ENCODE measurements around the gene SI.
"Not testable (repeated sequence)": the region's sequence is repeated elsewhere in the genome, so short reads cannot be mapped to it uniquely, and the experiment has no call there.

SI gene

DNA sequence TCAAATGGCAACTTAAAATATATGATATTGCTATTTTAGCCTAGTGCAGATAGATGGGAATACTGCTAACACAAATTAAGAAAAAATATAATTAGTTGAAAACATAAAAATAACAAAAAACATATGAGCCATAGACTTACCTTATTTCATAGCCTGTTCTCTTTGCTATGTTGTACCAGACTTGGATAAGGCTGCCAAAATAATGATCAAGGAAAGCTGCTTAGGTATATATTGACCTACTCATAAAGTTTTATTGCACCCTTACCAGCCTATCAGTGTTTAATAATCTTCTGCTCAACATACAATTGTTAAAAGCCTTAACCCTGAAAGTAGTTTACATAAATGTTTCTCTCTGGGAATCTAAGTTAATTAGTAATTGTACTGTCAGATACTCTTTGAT lies at the start of gene SI:
Gene SI (minus strand): TSS at position 204 of the 400 bp plus-strand sequence. CDS start 2,484 bp downstream, outside the sequence.
- DNase-seq (ENCODE audit: low read depth in 3 of 3) = no peak

- DNase-seq (ENCODE audit: low read depth in 3 of 3) = no peak
Measured at GRCh38 chr3:165125836-165126235, 47.5 kb upstream of the SI start.

DNA sequence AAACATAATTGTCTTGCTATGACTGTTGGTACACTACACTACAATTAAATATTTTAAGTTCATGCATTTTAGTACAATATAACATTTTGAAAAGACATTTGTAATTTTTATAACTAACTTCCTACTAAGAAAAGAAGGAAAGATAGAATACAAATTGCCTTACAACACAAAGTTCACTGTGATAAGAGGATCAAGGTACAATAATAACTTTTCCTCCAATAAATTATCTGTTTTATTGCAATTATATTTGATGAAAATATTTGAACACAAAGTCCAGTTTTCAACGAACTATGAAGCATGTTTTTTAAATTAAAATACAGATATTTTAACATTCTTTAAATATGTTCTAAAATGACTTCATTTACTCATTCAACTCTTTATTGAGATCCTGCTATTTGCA lies 33.1 kb upstream of the SI start:
- no peak for DNase-seq (ENCODE audit: low read depth in 3 of 3)

DNA sequence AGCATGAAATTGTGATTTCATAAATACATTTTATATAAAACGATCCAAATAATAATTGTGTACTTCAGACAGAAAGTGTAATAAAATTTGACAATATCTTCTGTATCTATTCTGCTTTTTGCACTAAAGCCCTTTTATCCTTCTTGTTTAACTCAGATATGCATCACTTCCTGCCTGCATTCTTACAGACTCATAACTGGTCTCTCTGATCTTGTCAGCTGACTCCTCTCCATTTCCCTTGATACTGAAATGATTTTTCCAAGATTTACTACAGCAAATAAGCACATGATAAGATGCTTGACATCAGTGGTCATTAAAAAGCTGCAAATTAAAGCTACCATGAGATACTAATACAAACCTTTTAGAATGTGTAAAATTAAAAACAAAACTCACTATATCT lies 25.3 kb upstream of the SI start:
- DNase-seq (ENCODE audit: low read depth in 3 of 3) = no peak

GRCh38 chr3:165082650-165083049 lies 4.4 kb upstream of the SI start:
- DNase-seq (ENCODE audit: low read depth in 3 of 3) = no peak

DNA sequence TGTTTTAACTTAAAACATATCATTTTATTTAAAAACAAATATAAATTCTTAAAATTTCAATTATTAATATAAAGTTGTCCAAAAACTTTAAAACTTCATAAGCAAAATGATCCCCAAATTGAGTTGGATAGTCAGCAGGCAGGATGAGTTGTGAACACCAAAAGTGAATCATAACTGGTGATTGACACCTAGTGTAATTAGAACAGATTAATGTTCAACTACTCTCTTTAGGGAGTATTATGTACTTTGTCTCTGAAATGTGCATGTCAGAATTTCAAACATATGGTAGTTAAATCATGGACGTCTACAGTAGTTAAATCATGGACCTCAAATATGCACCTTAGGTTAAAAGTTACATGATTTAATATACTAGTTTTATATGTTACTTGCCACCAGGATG lies 2.9 kb upstream of the SI start:
- no peak for DNase-seq (ENCODE audit: low read depth in 3 of 3)

DNA sequence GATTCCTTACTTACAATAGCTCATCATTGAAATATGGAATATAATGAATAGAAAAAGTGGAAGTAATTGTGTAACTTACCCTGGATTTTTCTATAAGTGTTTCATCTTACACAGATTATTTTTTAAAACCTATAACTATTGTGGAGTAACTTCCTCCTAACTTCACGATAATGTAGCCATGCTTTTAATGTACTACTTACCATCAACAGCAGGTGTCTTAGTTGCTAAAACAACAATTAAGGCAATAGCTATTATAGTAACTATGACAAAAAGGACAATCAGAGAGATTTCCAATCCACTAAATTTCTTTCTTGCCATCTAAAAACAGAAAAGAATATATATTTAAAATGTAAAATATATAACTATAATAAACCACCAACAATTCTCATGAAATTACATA lies 2.6 kb downstream of the SI start:
- DNase-seq (ENCODE audit: low read depth in 3 of 3) = no peak

DNA sequence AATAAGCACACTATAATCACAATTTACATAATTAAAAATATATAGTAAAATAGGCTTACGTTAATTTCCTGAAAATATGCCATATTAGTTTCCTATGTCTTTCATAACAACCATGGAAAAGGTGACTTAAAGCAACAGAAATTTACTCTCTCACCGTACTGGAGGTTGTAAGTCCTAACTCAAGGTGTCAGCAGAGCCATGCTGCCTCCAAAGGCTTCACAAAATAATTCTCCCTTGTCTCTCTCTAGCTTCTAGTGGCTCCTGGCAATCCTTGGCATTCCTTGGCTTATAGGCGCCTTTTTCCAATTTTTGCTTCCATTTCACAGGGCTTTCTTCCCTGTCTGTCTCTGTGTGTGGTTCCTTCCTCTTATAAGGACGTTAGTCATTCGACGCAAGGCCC lies 7.6 kb downstream of the SI start:
- no peak for DNase-seq (ENCODE audit: low read depth in 3 of 3)

DNA sequence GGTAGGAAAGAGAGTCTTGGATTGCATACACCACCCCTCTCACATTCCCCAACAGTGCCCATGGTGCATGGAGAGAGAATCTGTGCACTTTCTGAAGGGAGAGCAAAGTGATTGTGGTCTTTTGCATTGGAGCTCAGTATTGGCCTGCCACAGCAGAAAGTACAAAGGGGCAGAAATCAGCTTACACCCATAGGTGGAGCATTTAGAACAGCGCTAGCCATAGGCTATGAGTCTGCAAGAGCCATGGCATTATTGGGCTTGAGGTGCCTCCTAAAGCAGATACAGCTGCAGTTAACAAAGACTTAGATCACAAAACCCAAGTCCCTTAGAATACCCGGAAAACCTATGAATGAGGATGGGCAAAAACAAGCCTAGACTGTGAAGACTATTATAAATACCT lies 21.8 kb downstream of the SI start:
- DNase-seq (ENCODE audit: low read depth in 3 of 3) = no peak

DNA sequence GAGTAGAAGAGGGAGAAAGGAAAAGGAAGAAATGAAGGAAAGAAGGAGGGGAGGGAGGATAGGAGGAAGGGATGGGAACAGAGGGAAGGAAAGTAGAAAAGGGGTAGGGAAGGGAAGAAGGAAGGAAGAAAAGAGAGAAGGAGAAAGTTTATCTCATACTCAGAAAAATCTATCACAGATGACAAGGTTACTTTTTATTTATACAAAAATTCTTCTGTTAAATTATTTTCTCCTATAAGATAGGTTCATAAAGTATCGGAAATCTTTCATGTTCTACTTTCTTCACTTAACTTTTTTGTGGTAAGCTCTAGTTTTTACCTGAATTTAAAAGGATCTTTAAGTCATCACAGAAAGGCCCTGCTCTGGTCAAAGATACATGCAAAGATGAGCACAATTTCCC lies 38.1 kb downstream of the SI start:
- no peak for DNase-seq (ENCODE audit: low read depth in 3 of 3)

GRCh38 chr3:165011557-165011956 lies 66.7 kb downstream of the SI start:
- no peak for DNase-seq (ENCODE audit: low read depth in 3 of 3)

DNA sequence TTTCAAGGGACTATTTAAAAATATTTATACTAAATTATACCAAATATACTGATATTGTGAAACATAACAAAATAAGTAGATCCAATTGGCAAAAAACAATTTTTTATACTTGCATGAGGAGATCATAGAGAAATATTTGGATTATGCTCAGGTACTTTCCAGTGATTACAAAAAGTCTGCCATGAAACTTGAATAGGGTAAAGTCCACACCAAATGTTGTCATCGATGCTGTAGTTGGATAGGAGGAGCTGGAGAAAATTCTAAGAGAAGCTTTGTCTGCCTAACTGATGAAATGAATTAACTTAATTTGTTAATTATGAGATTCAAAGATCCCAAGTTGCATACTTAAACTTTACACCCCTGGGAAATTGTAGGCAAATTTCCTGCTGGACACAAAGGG lies 93.3 kb downstream of the SI start:
- no peak for DNase-seq (ENCODE audit: low read depth in 3 of 3)

- DNase-seq (ENCODE audit: low read depth in 3 of 3) = no peak
Measured at GRCh38 chr3:164962610-164963009, 115.7 kb downstream of the SI start.

- DNase-seq (ENCODE audit: low read depth in 3 of 3) = no peak
Measured at GRCh38 chr3:164952966-164953365, 125.3 kb downstream of the SI start.

DNA sequence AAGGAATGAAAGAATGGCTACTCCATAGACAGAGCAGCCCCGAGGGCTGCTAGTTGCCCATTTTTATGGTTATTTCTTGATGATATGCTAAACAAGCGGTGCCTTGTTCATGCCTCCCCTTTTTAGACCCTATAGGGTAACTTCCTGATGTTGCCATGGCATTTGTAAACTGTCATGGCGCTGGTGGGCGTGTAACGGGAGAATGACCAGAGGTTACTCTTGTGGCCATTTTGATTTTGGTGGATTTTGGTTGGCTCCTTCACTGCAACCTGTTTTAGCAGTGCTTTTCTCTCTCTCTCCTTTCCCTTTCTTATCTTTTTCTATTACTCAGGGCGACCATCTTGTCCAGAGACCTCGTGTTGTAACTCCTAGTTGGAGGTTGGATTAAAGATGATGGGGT lies 126.9 kb downstream of the SI start:
- DNase-seq (ENCODE audit: low read depth in 3 of 3) = not testable (repeated sequence)

DNA sequence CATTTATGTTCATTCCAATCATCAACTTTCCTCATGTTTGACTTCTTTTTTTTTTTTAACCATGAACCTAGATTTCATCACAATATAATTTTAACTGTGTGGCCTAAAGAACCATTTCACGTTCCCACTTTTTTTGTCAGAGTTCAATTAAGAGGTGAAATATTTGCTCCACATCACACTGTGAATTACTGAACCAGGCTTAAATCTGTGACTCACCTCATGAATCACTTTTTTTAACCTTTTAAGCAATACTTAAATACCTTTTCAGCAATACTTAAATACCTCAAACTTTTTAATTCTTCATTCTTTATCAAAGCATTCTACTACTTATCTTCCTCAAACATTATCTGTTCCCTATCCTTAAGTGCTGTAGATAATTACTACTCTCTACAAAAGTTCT lies 137.6 kb downstream of the SI start:
- no peak for DNase-seq (ENCODE audit: low read depth in 3 of 3)

DNA sequence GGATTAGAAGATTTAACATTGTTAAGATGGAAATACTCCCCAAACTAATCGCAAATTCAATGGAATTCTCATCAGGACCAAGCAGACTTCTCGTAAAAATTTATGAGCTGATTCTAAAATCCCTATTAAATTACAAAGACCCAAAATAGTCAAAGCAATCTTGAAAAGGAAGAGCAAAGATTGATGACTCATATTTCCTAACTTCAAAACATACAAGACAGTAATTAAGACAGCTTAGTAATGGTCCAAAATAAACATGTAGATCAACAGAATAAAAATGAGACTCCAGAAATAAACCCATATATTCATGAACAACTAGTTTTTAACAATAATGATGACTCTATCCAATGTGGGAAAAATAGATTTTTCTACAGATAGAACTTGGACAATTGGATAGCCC lies 148.7 kb downstream of the SI start:
- DNase-seq (ENCODE audit: low read depth in 3 of 3) = no peak
